Suppressor macrophage treated with lipopolysaccharide for 4 hours (primary cell): ENCODE results near the gene SMIM7.

ENCODE experiments used
- DNase-seq: peaks from one replicate; pipeline ENCODE4 v3.0.0-alpha.2; 2020

SMIM7 gene

DNA sequence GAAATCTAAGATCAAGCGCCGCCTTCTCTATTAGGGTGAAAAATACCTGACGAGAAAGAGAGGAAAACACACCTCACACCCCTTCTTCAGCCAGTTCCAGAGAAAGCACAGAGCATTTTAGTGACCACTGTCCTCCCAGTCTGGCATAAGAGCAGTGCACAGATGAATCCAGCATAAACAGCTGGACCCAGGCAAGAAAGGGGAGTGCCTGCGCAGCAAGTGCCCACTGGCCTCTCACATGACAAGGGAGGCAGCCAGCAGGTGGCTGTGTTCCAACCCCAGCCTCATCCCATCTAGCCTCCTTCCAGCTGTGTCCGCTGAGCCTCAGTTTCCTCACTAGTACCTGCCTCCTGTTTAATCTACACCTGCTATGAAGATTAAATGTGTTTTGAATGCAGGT lies 39.9 kb downstream of the SMIM7 start:
- no peak for DNase-seq

DNA sequence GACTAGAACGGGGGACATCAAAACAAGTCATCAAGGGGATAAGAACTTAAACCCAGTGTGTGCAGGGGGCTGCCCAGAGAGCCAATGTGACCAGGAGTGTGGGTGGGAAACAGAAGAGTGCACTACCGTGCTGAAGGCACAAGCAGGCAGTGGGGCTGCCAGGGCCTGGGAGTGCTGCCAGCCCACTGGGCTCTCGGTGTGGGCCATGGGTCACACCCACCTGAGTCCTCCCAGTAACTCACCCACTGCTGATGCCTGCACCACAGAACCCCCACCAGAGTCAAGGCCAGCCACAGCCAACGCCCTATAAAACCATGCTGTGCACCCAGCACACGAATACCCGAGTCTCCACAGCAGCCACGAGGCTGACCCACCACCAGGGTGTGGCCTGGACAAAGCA lies 40.5 kb downstream of the SMIM7 start:
- no peak for DNase-seq

DNA sequence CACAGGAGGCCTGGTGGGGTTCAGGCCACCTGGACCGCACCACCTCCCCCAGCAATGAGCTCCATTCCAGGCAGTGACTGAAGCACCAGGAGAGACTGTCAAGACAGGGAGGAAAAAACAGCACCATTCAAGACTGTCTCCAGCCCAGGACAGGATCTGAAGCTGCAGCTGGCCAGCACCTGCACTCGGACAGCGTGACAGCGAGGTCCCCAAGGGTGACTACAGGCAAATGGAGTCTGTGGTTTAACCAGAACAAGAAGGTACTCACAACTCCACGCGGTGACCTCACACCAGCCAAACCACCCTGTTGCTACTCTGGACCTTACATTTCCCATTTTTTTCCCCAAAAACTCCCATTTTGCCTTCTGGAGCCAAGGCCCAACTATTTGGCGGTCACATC lies 41.7 kb downstream of the SMIM7 start:
- no peak for DNase-seq

DNA sequence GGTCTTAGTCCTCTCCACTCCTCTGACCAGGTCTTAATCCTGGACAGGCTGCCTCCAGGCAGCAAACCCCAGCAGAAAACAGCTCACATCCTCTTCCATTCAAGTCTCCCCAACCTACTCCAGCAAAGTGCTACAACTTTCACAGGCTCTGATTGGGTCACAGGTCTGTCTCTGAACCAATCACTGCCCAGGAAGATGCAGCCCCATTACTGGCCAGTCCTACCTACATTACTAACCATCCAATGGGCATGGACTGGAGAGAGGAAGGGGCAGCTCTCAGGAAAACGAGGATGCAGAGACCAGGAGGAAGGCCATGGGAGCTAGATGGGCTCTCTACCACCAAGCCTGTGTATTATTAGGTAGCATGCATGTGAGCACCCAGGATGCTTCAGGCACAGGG lies 44.1 kb downstream of the SMIM7 start:
- DNase-seq, result no peak

DNA sequence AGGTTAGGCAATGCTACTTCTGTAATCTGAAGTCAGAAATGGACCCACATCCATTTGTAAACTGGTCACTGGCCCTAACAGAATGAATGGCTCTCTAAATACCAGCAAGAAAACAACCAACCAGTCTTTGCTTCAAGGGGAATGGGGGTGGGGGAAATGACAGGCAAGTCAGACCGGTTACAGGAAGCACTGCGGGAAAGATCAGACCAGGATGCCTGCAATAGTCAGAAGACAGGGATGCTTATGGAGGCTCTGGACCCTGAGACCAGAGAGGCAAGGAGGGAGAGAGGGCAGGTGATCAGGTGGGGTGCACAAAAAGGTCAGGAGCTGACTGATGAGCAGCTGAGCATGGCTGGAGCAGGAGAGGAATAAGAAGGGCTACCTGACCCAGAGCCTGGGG lies 45.0 kb downstream of the SMIM7 start:
- DNase-seq, result no peak

DNA sequence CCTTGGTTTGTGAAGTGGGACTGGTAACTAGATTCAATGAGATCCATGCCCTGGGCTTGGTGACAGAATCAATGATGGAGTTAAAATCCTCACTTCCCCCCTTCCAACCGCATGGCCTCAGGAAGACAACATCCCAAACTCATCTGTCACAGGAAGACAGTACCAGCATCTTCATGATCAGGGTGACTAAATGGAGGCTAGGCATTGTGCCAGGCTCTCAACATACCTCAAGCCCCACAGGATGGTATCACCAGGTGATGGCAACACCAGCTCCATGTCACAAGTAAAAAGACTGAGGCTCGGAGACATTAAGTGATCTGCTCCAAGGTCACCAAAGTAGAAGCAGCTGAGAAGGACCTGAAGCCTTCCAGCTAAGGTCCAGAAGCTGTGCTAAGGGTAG lies 46.1 kb downstream of the SMIM7 start:
- DNase-seq, result no peak

DNA sequence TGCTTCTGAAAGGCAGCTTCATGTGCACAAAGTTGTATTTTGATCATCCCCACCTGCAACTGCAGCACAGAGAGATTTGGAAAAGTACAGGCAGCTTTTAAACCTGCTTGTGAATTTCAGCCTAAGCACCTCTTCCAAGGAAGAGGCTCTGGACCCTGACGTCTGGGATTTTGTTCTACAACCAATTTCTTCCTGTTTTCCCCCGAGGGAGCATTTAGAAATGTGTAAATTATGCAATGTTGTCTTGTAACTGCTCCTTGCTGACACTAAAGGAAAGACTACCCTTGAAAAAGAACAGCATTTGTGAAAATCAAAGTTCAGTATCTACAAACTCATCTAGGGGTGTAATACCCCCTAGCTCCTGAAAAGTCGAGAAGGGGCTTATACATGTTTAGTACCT lies 47.3 kb downstream of the SMIM7 start:
- DNase-seq, result peak; percentile 33

DNA sequence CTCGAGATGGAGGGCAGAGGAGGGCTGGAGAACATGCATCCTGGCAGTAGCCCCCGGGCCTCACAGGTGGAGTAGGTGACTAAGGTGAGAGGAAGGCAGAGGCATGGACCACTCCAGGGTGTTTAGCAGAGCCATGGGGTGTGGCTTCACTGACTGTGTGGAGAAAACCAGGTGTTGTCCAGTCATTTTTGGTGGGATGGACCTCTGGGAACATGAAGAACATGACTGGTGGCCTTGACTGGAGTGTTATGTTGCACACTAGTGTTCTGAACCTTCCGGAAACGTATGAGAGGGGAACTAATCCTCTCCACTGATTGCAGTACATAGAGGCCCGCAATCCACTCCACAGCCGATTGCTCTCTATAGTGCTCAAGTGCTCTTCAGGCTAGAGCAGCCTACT lies 48.8 kb downstream of the SMIM7 start:
- no peak for DNase-seq

DNA sequence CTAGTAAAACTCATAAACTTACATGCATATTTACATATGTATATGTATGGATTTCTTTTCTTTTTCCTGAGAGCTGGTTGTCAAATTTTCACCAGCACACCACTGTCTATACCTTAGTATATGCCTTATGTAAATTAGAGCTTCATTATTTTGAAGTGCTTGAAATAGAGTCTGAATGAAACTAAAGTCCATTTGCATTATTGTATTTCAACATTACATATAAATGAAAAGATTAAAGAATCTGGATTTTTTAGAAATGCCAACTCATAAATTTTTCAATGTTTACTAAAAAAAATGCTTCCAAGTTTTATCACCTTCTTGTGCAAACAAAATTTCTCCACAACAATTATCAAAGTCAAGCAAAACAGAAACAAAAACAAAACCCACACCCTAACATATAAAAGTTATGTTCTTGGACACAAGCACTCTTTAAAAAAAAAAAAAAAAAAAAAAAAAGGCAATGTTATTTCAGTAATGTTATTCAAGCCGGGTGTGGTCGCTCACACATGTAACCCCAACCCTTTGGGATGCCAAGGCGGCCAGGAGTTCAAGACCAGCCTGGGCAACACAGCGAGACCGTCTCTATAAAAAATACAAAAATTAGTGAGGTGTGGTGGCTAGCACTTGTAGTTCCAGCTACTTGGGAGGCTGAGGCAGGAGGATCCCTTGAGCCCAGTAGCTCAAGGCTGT lies 50.3 kb downstream of the SMIM7 start:
- no peak for DNase-seq

DNA sequence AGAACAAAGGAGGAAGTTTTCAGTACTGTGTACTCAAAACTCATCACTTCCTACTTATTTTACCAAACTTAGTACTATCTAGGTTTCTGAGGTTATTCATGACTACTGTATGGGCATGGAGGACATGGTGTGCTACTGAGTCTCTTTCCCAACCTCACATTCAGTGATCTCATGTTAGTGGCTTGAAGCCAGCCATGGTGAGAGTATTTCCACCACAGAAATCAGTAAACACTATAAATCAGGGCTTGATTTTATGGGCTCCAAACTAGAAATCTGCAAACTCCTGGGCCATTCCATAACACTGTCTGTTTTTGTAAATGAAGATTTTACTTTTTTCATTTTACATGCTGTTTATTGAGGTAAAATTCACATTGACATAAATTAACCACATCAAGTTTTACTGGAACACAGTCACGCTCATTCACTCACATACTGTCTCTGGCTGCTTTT lies 51.6 kb downstream of the SMIM7 start:
- peak; percentile 73 for DNase-seq

DNA sequence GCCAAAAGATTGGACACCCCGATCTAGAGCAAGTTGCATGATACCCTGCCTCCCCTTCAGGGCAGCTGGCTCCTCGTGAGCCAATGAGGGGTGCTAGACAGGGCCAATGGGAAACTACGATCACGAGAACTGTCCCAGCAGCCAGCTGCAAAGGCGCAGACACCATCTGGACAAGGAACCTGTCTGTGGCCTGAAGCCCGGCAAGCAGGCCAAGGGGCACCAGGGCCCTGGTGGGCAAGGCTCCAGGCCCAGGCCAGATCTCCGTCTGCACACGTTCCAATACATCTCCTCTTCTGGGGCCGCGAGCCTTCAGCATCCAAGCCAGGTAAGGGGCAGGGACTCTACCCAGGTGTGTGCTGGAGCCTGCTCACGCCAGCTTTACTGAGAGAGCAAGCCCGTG lies 52.1 kb downstream of the SMIM7 start:
- no peak for DNase-seq

DNA sequence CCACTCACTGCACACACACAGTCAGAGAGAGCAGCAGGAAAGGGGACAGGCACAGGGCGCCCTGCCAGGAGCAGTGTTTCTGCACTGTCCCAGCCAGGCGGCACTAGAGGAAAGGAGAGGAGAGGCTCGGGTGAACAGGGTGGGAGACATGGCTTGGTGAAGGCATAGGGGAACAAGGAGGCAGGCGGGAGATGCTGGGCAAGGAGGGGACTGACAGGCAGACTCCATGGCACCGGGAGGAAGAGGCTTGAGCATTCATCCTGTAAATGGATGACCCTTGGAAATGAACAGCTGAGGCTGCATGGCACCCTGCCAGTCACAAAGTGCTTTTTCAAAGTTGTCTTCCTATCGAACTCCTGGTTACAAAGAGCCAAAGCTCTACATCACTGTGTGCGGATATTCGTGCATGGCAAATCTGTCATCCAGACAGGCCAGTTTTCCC lies 54.4 kb downstream of the SMIM7 start:
- DNase-seq, result no peak

DNA sequence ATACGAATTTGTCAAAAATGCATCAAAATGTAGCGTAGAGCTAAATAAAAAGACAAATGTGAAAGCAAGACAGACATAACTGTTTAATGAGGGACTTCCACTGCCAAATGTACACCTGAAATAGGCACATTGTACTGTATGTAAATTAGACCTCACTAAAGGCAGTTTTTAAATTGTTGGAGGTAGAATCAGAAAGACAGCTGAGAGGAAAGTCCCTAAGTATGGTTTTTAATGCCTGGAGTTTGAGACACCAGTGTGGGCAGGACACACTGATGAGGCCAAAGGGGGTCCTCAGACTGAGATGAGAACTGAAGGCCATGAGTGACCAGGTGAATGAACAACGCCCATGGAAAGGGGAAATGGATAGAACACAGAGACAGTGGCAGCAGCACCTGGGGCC lies 54.8 kb downstream of the SMIM7 start:
- DNase-seq, result no peak

DNA sequence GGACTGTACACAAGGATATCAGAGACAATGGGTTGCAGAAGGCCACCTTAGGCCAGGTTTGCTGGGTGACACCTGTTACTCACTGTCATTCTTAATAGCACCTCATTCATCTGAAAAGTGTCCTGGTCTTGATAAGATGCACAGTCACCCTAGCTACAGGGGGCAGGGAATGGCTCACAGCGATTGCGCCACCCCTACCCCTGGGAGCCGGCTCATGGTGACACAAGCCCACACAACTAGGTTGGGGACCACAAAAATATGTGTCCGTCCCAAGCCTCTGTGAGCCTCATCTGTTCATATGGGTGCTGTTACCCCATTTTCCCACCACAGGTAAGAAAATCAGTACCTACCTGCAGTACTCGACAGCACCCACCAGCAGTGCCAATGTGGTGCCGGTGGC lies 55.3 kb downstream of the SMIM7 start:
- no peak for DNase-seq

DNA sequence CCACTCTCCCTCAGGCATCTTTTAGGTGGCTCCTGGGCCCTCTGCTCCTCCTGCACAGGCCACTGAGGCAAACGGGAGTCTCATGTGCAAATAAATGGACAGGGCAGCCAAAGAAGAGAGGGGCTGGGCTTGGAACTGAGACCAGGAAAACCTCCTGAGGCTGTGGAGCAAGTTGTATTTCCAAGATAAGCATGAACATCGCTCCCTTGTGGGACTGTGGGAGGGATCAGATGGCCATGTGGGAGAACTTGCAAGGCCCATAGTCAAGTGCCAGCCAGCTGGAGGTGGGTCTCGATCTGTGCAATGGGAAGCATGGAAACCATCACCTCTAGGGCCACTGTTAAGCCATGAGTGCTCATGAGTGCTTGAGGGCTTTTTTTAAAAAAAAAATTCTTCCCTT lies 56.9 kb downstream of the SMIM7 start:
- no peak for DNase-seq

DNA sequence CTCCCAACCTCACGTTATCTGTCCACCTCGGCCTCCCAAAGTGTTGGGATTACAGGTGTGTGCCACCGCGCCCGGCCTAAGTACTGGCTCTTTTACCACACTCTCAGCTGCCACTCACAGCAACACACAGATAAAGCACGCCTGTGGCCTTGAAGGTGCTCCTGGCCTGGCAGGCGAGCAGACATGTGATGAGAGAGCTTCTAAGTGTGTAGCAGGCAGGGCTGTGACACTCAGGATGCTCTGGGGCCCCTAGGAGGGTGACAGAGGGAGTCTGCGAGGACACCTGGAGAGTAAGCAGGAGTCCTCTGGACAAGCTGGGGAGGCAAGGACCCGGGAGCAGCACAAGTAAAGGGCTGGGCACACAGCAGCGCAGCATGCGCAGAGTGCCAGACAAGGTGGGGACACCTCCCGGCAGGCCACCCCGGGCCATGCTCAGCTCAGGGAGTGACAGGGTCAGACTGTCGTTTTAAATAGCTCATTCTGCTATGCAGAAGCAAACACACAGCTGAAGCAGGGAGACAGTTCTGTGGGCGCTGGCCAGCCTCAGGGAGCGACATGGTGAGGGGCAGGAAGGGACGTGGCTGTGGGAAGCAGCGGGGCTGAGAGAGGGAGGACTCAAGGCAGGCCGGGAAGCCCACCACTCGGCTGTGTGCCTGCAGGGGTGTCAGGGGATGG lies 58.4 kb downstream of the SMIM7 start:
- no peak for DNase-seq

DNA sequence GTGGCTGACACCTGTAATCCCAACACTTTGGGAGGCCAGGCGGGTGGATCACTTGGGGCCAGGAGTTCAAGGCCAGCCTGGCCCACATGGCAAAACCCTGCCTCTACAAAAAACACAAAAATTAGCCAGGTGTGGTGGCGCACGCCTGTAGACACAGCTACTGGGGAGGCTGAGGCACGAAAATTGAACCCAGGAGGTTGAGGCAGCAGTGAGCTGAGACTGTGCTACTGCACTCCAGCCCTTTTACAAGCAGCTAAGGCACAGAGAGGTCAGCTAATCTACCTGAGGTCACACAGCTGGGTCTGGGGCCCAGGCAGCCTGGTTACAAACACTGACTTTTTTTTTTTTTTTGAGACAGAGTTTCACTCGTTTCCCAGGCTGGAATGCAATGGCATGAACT lies 59.1 kb downstream of the SMIM7 start:
- no peak for DNase-seq

DNA sequence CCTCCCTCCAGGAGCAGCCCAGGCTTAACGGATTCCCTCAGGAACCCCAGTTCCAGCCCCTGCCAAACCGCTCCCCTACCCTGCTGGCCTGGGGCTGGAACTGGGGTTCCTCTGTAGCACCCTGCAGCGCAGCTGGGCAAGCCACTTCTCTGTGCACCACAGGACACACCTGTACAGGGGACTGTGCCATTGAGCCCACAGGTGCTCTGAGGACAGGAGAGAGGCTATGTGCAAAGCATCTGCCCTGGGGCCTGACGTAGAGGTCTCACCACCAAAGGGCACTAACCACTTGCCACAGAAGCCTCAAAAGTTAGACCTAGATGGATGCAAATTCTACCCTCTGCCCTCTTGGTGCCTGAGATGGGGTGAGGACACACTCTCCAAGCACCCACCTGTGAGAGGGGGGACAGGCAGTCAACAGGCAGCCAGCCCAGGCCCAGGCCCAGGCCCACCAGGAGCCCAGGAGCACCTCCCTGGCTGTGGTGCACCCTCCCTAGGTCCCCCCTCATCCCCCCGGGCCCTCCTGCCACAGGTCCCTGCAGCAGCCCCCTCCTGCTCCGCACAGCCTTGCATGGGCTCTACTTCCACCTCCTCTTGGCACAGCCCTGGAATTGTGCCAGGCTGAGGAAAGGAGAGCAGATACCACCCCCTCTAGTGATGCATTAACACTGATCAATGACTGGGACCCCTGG lies 60.1 kb downstream of the SMIM7 start:
- DNase-seq, result no peak

DNA sequence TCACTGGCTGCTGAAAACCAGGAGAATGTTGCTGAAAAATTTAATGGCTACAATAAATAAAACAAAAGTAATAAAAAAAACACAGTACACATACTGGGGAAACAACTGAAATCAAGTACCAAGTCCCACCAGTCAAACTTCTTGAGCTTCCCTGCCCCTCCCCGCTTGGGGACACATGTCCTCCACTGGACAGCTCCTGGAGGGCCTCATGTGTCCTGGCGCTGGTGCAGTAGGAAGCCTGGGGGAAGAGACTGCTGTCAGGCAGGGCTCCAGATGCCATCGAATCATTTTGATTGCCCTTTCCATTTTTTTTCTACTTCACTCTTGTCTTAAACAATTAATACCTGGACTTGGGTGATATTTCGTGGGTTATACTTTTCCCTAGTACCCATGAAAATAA lies 61.1 kb downstream of the SMIM7 start:
- DNase-seq, result no peak

DNA sequence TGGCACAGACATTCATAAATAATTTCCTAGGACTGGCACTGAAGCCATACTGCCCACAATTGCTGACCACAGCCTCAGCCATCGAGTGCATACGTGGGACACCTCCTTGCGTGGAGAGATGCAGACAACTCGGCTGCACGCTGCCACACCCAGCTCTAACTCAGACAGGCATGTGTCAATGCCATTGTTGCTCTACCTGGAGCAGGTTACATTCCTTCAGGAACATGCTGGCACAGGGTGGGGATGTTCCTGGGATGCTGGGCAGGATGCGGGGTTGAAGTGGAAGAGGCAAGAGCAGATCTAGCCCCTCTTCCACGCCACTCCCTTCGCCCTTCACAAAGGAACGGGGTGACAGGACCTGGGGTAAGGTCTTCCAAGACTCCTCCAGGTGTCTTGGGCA lies 63.5 kb downstream of the SMIM7 start:
- DNase-seq, result no peak
